Type B pancreatic cell (in vitro differentiated cells): ENCODE data around the gene NUP210L. TPM values are rescaled to one million over a fixed set of nuclear protein-coding genes. Genes with fewer than 3 reads are reported as not detected.
A peak's percentile ranks its signal among the peaks of the same experiment; 100 is the strongest.

ENCODE experiments used
- DNase-seq: peaks from one replicate; pipeline ENCODE4 v3.0.0; 2021; ENCODE audit warnings: mixed read lengths; ENCODE audit not compliant: unreplicated experiment; ENCODE audit errors: extremely low spot score
- H3K27ac Mint-ChIP-seq: 2 replicates; pipeline ENCODE4 v1.8.0; 2021; ENCODE audit warnings: mild to moderate bottlenecking, mixed read lengths
- H3K27me3 Mint-ChIP-seq: 2 replicates; pipeline ENCODE4 v1.8.0; 2021; ENCODE audit warnings: mixed read lengths
- H3K36me3 Mint-ChIP-seq: 2 replicates; pipeline ENCODE4 v1.8.0; 2021; ENCODE audit warnings: mixed read lengths
- H3K4me1 Mint-ChIP-seq: one replicate; pipeline ENCODE4 v1.8.0; 2021; ENCODE audit warnings: mixed read lengths; ENCODE audit not compliant: unreplicated experiment
- H3K4me3 Mint-ChIP-seq: 2 replicates; pipeline ENCODE4 v1.8.0; 2021; ENCODE audit warnings: mild to moderate bottlenecking, mixed read lengths
- H3K9me3 Mint-ChIP-seq: 2 replicates; pipeline ENCODE4 v1.8.0; 2021; ENCODE audit warnings: mixed read lengths
- long read RNA-seq: library from polyadenylated mRNA; unstranded; transcript quantifications from one replicate; pipeline ENCODE4 v2.0.0, GENCODE V29; 2020
- total RNA-seq: library from RNA; stranded (reverse); gene quantifications from 2 replicates; pipeline ENCODE4 v1.2.1, GENCODE V29; 2021; ENCODE audit warnings: low replicate concordance
- TF ChIP-seq, protein P1 (sequence below): fragments of 200-600 bp; sonication (generic); conservative IDR thresholded peaks from 2 replicates; pipeline ENCODE4 v1.5.0; 2021; ENCODE audit warnings: antibody characterized with exemption, mild to moderate bottlenecking

Gene NUP210L
- 0.07 TPM in 1 of 2 replicates, not detected in the other for total RNA-seq
- long read RNA-seq: 0 reads

DNA sequence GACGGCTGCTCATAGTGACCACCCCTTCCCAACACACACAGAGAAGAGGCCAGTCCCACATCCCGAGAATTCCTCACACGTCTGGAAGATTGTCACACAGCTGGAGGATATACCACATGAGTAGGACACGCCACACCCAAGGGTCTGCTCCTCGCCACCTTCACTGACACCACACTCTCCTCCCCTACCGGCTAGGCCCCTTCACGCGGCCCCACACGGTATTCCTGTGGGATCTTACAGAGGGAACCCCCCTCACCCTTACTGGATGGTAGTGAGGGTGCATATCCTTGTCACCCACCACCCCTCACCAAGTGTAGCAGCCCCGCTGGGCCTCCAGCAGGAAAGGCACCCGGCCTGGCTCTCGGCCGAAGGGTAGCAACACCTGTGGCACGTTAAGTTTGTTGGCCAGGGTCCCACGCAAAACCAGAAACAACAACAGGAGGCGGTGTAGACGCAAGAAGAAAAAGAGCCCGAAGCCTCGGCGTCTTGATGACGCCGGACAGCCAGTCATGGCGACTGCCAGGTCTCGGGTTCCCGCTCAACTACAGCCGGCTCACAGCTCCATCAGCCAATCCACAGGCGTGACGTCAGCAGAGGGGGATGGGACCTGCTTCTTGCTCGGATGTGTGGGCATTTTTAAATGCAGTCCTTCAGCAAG, at the start of gene NUP210L:
Gene NUP210L (minus strand): TSS at position 540 of the 658 bp plus-strand sequence.
- no peaks in the 10 kb centered on the region for H3K27me3 Mint-ChIP-seq
- H3K4me3 Mint-ChIP-seq: no peak within 1 kb of the TSS
- TF ChIP-seq, protein P1, sequence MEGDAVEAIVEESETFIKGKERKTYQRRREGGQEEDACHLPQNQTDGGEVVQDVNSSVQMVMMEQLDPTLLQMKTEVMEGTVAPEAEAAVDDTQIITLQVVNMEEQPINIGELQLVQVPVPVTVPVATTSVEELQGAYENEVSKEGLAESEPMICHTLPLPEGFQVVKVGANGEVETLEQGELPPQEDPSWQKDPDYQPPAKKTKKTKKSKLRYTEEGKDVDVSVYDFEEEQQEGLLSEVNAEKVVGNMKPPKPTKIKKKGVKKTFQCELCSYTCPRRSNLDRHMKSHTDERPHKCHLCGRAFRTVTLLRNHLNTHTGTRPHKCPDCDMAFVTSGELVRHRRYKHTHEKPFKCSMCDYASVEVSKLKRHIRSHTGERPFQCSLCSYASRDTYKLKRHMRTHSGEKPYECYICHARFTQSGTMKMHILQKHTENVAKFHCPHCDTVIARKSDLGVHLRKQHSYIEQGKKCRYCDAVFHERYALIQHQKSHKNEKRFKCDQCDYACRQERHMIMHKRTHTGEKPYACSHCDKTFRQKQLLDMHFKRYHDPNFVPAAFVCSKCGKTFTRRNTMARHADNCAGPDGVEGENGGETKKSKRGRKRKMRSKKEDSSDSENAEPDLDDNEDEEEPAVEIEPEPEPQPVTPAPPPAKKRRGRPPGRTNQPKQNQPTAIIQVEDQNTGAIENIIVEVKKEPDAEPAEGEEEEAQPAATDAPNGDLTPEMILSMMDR: no peak
- H3K27ac Mint-ChIP-seq: peak within 1 kb of the TSS; percentile 46
- DNase-seq: no peak
- peaks cover 7% of the 10 kb centered on the region for H3K4me1 Mint-ChIP-seq
- peaks cover 22% of the 10 kb centered on the region for H3K36me3 Mint-ChIP-seq
- H3K9me3 Mint-ChIP-seq: no peaks in the 10 kb centered on the region

DNA sequence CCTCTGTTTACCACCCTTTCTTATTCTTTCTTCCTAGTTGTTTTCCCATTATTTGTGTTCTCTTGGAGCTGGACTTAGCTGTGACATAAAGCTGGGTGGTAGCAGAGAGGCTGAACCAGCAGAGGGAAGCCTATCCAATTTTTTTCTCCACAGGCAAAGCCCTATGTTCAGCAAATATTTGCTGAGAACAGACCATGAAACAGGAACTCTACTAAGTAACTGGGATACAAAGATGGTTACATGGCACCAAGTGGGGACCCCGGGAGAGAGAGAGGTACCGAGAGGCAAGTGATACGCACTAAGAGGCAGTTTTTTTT, 44.6 kb upstream of the NUP210L start:
- TF ChIP-seq, protein P1: no peak
- Mint-ChIP-seq H3K27ac (no peak overlapping the region), H3K4me3 (no peak overlapping the region), H3K27me3 (no peaks in the 10 kb centered on the region), H3K36me3 (no peaks in the 10 kb centered on the region), H3K4me1 (peaks cover 10% of the 10 kb centered on the region), H3K9me3 (no peaks in the 10 kb centered on the region)
- DNase-seq: no peak

DNA sequence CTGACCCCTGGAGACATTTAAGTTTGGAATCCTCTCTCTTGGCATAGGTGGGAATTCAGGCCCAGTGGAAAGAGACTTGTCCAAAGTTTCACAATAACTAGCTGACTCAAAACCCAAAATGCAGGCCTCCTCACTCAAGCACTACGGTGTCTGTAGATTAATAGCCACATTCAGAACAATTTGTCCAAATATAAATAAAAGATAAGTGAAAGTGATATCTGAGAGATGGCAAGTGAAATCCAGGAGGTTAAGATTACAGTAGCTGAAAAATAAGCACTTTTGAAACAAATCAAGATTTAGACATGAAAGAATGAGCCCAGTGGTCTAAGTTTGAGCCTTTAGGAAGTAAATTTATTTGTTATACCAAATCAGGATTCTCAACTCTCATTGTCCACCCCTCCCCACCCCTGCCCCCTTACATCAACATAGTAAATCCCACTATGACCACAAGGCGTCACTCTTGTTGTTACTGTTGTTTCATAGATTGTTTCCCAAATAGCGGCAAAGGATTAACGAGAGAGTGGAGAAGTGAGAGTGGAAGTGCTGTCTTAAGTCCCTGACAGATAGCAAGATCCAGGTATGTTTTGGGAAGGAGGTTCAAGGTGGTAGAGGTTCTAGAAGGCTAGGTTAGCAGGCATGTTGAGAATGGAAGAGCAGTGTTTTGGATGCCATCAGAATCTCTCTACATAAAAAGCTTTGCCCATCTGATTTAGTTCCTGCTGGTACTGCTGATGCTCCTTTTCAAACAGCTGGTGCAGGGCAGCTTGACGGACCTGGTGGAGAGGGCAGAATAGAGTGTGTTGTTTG, 44.1 kb upstream of the NUP210L start:
- DNase-seq: no peak
- Mint-ChIP-seq H3K4me3 (no peak overlapping the region), H3K4me1 (peaks cover 10% of the 10 kb centered on the region), H3K27me3 (peaks cover 3% of the 10 kb centered on the region), H3K36me3 (no peaks in the 10 kb centered on the region), H3K9me3 (no peaks in the 10 kb centered on the region), H3K27ac (no peak overlapping the region)
- TF ChIP-seq, protein P1: peak; percentile 74

DNA sequence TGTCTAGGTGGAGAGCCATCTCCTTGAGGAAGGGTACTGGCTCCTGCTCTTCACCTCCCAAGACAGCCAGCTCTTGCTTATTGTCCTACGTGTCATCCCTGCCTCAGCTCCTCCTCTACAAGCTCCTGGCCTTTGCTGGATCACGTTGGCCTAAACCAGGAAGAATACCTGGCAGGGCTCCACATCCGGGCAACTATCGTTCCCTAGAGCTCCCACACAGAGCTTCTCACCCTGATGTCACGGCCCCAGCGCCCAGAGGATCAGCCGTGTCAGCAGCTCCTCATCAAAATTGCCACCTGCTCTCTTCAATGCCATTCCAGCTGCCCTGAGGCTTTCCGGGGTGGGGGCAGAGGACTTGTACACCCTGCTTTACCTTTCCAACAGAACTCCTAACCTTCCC, 38.9 kb upstream of the NUP210L start:
- H3K9me3 Mint-ChIP-seq: no peaks in the 10 kb centered on the region
- H3K27me3 Mint-ChIP-seq: peaks cover 14% of the 10 kb centered on the region
- no peak for DNase-seq
- no peak overlapping the region for H3K4me3 Mint-ChIP-seq
- no peaks in the 10 kb centered on the region for H3K36me3 Mint-ChIP-seq
- peaks cover 26% of the 10 kb centered on the region for H3K4me1 Mint-ChIP-seq
- no peak overlapping the region for H3K27ac Mint-ChIP-seq
- TF ChIP-seq, protein P1: no peak

- no peak overlapping the region for H3K27ac Mint-ChIP-seq
- no peaks in the 10 kb centered on the region for H3K36me3 Mint-ChIP-seq
- no peak for DNase-seq
- H3K27me3 Mint-ChIP-seq: peaks cover 14% of the 10 kb centered on the region
- H3K9me3 Mint-ChIP-seq: no peaks in the 10 kb centered on the region
- TF ChIP-seq, protein P1: no peak
- H3K4me3 Mint-ChIP-seq: no peak overlapping the region
- H3K4me1 Mint-ChIP-seq: peaks cover 26% of the 10 kb centered on the region
These were observed 37.6 kb upstream of the NUP210L start for GRCh38 chr1:154192476-154192875.
